Measurements from ENCODE around the gene GSG1L.

- TF ChIP-seq HMG20B (CRISPR knock-in tag; IDR thresholded peaks at IDR 0.05) (no peak), NONO (IDR thresholded peaks at IDR 0.05; ENCODE audit: low read depth in 2 of 2, low read length in 1 of 2) (no peak), ZBTB33 (CRISPR knock-in tag; IDR thresholded peaks at IDR 0.05) (no peak), CTCF (IDR thresholded peaks at IDR 0.05 in 2 of 3, conservative IDR thresholded peaks at IDR 0.05 in 1 of 3; ENCODE audit: insufficient read depth in 2 of 3, low read depth in 1 of 3, low read length in 3 of 3) (no peak), ATF3 (IDR thresholded peaks at IDR 0.05) (no peak), ATF3 (CRISPR knock-in tag; conservative IDR thresholded peaks at IDR 0.05) (no peak), CHD7 (IDR thresholded peaks at IDR 0.05; ENCODE audit: low read depth, low read length) (no peak), CHD4 (IDR thresholded peaks at IDR 0.05; ENCODE audit: insufficient read depth, insufficient replicate concordance, low read depth, low read length, poor library complexity, severe bottlenecking) (no peak)
Measured at GRCh38 chr16:27829975-27830374, 233.5 kb downstream of the GSG1L start.

Measured in K562 (cell line).